ENCODE data around the gene TRPM4. TPM values are rescaled to one million over a fixed set of nuclear protein-coding genes. Genes with fewer than 3 reads are reported as not detected.

Gene TRPM4
- total and polyA plus RNA-seq, 10 donors = 3.3 to 28.7 (median 11.9) TPM

- H3K36me3 ChIP-seq = no peaks in the 10 kb centered on the region
- H3K27me3 ChIP-seq (replicated peaks in 1 of 7) = peaks cover 0 to 13% (median 2%) of the 10 kb centered on the region in 7 donors
- peak overlapping the region in 6 of 8 donors; percentile 26 to 69 (median 38) for H3K4me3 ChIP-seq
- TF ChIP-seq CTCF (IDR thresholded peaks at IDR 0.05 in 8 of 11, conservative IDR thresholded peaks at IDR 0.05 in 3 of 11) (no peak), POLR2A (IDR thresholded peaks at IDR 0.05) (no peak), POLR2AphosphoS5 (IDR thresholded peaks at IDR 0.05) (no peak)
- 43 to 72% (median 65%) methylated on average over 15 of the region's 15 CpGs for WGBS, 5 donors
- DNase-seq = no peak
- H3K9me3 ChIP-seq = no peaks in the 10 kb centered on the region
- intact Hi-C loops (cut with DNase I; ENCODE audit: low total_unique reads) = no loop called here
- H3K4me1 ChIP-seq = peaks cover 0 to 28% (median 22%) of the 10 kb centered on the region in 6 donors
- H3K27ac ChIP-seq = peak overlapping the region in 6 of 8 donors; percentile 24 to 77 (median 70)
Measured at GRCh38 chr19:49128545-49129237, 28.9 kb upstream of the TRPM4 start.

- H3K36me3 ChIP-seq = no peaks in the 10 kb centered on the region
- no peak overlapping the region for H3K27ac ChIP-seq
- TF ChIP-seq CTCF (IDR thresholded peaks at IDR 0.05 in 8 of 11, conservative IDR thresholded peaks at IDR 0.05 in 3 of 11) = no peak
- TF ChIP-seq POLR2A (IDR thresholded peaks at IDR 0.05) = no peak
- TF ChIP-seq POLR2AphosphoS5 (IDR thresholded peaks at IDR 0.05) = no peak
- peaks cover 0 to 18% (median 7%) of the 10 kb centered on the region in 7 donors for H3K27me3 ChIP-seq (replicated peaks in 1 of 7)
- peaks cover 0 to 33% (median 27%) of the 10 kb centered on the region in 6 donors for H3K4me1 ChIP-seq
- no peaks in the 10 kb centered on the region for H3K9me3 ChIP-seq
- intact Hi-C loops (cut with DNase I; ENCODE audit: low total_unique reads) = no loop called here
- 43 to 78% (median 61%) methylated on average over 16 of the region's 16 CpGs for WGBS, 5 donors
- DNase-seq = no peak
- no peak overlapping the region for H3K4me3 ChIP-seq
Measured at GRCh38 chr19:49129238-49129583, 28.4 kb upstream of the TRPM4 start.

GRCh38 chr19:49130325-49130724, 27.3 kb upstream of the TRPM4 start:
- Histone ChIP-seq H3K36me3 (no peaks in the 10 kb centered on the region), H3K4me3 (no peak overlapping the region), H3K27ac (no peak overlapping the region), H3K9me3 (no peaks in the 10 kb centered on the region), H3K4me1 (peaks cover 0 to 37% (median 29%) of the 10 kb centered on the region in 6 donors), H3K27me3 (replicated peaks in 1 of 7) (peaks cover 0 to 29% (median 16%) of the 10 kb centered on the region in 7 donors)
- TF ChIP-seq POLR2A (IDR thresholded peaks at IDR 0.05) (no peak), CTCF (IDR thresholded peaks at IDR 0.05 in 8 of 11, conservative IDR thresholded peaks at IDR 0.05 in 3 of 11) (no peak), POLR2AphosphoS5 (IDR thresholded peaks at IDR 0.05) (no peak)
- no peak for DNase-seq
- WGBS, 5 donors = 93 to 97% (median 95%) methylated on average over 12 to 24 of the region's 24 CpGs
- intact Hi-C loops (cut with DNase I; ENCODE audit: low total_unique reads) = no loop called here

- Histone ChIP-seq H3K9me3 (no peaks in the 10 kb centered on the region), H3K27ac (peak overlapping the region in 1 of 8 donors; percentile 1), H3K4me3 (peak overlapping the region in 3 of 8 donors; percentile 18 to 55 (median 20)), H3K27me3 (replicated peaks in 1 of 7) (peaks cover 0 to 45% (median 20%) of the 10 kb centered on the region in 7 donors), H3K4me1 (peaks cover 0 to 38% (median 21%) of the 10 kb centered on the region in 6 donors), H3K36me3 (no peaks in the 10 kb centered on the region)
- WGBS, 5 donors = 21 to 41% (median 35%) methylated on average over 34 to 49 of the region's 49 CpGs
- TF ChIP-seq POLR2AphosphoS5 (IDR thresholded peaks at IDR 0.05) (no peak), CTCF (IDR thresholded peaks at IDR 0.05 in 8 of 11, conservative IDR thresholded peaks at IDR 0.05 in 3 of 11) (no peak), POLR2A (IDR thresholded peaks at IDR 0.05) (no peak)
- no peak for DNase-seq
- intact Hi-C loops (cut with DNase I; ENCODE audit: low total_unique reads) = no loop called here
Measured at GRCh38 chr19:49132974-49133609, 24.5 kb upstream of the TRPM4 start.
